ENCODE measurements around the gene POLR2L. TPM values are rescaled to one million over a fixed set of nuclear protein-coding genes. Genes with fewer than 3 reads are reported as not detected.

POLR2L gene
- total RNA-seq, 1 experiment from 2014 or later = 107 TPM

- DNase-seq = no peak
- TF ChIP-seq, protein P1, sequence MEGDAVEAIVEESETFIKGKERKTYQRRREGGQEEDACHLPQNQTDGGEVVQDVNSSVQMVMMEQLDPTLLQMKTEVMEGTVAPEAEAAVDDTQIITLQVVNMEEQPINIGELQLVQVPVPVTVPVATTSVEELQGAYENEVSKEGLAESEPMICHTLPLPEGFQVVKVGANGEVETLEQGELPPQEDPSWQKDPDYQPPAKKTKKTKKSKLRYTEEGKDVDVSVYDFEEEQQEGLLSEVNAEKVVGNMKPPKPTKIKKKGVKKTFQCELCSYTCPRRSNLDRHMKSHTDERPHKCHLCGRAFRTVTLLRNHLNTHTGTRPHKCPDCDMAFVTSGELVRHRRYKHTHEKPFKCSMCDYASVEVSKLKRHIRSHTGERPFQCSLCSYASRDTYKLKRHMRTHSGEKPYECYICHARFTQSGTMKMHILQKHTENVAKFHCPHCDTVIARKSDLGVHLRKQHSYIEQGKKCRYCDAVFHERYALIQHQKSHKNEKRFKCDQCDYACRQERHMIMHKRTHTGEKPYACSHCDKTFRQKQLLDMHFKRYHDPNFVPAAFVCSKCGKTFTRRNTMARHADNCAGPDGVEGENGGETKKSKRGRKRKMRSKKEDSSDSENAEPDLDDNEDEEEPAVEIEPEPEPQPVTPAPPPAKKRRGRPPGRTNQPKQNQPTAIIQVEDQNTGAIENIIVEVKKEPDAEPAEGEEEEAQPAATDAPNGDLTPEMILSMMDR (IDR thresholded peaks at IDR 0.05; ENCODE audit: unreplicated experiment) = no peak
- intact Hi-C loops (cut with micrococcal nuclease; ENCODE audit: unreplicated experiment) = no loop called here
- CTCF ChIA-PET = interaction anchor here (1.0 to 1.4 kb wide), 2 partner anchors 13 to 14 kb away, joined by 3 to 5 read pairs; no protein-coding TSS in a partner anchor
- H3K4me3 Mint-ChIP-seq (ENCODE audit: low read depth, unreplicated experiment) = no peak within 1 kb of the TSS
- H3K36me3 Mint-ChIP-seq (ENCODE audit: insufficient read depth, unreplicated experiment) = peaks cover 52% of the 10 kb centered on the region
- no peaks in the 10 kb centered on the region for H3K9me3 Mint-ChIP-seq (ENCODE audit: low read depth, unreplicated experiment)
- H3K4me1 Mint-ChIP-seq (ENCODE audit: low read depth, unreplicated experiment) = no peaks in the 10 kb centered on the region
- H3K27me3 Mint-ChIP-seq (ENCODE audit: unreplicated experiment) = no peaks in the 10 kb centered on the region
- BruUV-seq (replicated peaks) = no TSS peak
- no peak within 1 kb of the TSS for H3K27ac Mint-ChIP-seq (ENCODE audit: unreplicated experiment)
Observed at GRCh38 chr11:789943-790342, 52.4 kb downstream of the POLR2L start, which contains the start of gene CEND1. CEND1 (minus strand) TSS chr11:790090; CDS start chr11:788576, 1,514 bp downstream.

Other genes starting within 250 kb of the POLR2L start
- 48.7 and 93.5 TPM in 2 replicates for gene IRF7, start 226.6 kb downstream of the POLR2L start, total RNA-seq (2022)
- gene CDHR5, start 217.6 kb downstream of the POLR2L start, total RNA-seq (2022) = 5.0 and 7.6 TPM in 2 replicates
- gene SCT, start 215.3 kb downstream of the POLR2L start, total RNA-seq (2022) = not detected in 2 replicates
- 1.3 TPM in 2 replicates for gene DRD4, start 205.3 kb downstream of the POLR2L start, total RNA-seq (2022)
- 57.0 and 59.0 TPM in 2 replicates for gene DEAF1, start 147.3 kb downstream of the POLR2L start, total RNA-seq (2022)
- gene TMEM80, start 146.7 kb downstream of the POLR2L start, total RNA-seq (2022) = 21.2 and 29.9 TPM in 2 replicates
- 212 and 213 TPM in 2 replicates for gene EPS8L2, start 136.3 kb downstream of the POLR2L start, total RNA-seq (2022)
- 359 and 379 TPM in 2 replicates for gene TALDO1, start 95.1 kb downstream of the POLR2L start, total RNA-seq (2022)
- gene GATD1, start 65.0 kb downstream of the POLR2L start, total RNA-seq (2022) = 73.8 and 83.3 TPM in 2 replicates
- gene CEND1, start 52.4 kb downstream of the POLR2L start, total RNA-seq (2022) = not detected in 2 replicates
- gene SLC25A22, start 44.2 kb downstream of the POLR2L start, total RNA-seq (2022) = 44.5 and 53.6 TPM in 2 replicates
- 15.9 and 16.3 TPM in 2 replicates for gene PIDD1, start 37.3 kb downstream of the POLR2L start, total RNA-seq (2022)
- gene RPLP2, start 32.6 kb downstream of the POLR2L start, total RNA-seq (2022) = 1,351 and 1,381 TPM in 2 replicates
- 134 and 151 TPM in 2 replicates for gene PNPLA2, start 23.6 kb downstream of the POLR2L start, total RNA-seq (2022)
- gene CRACR2B, start 14.6 kb downstream of the POLR2L start, total RNA-seq (2022) = 33.4 and 35.3 TPM in 2 replicates
- 472 and 482 TPM in 2 replicates for gene CD151, start 9.6 kb downstream of the POLR2L start, total RNA-seq (2022)
- 28.9 and 36.3 TPM in 2 replicates for gene TSPAN4, start 323 bp upstream of the POLR2L start, total RNA-seq (2022)
- 134 and 150 TPM in 2 replicates for gene CHID1, start 68.3 kb upstream of the POLR2L start, total RNA-seq (2022)
- 82.9 and 92.9 TPM in 2 replicates for gene AP2A2, start 83.3 kb upstream of the POLR2L start, total RNA-seq (2022)
- 0.73 and 4.6 TPM in 2 replicates for gene MUC6, start 194.2 kb upstream of the POLR2L start, total RNA-seq (2022)
- 0.05 TPM in 1 of 2 replicates, not detected in the other for gene MUC2, start 232.3 kb upstream of the POLR2L start, total RNA-seq (2022)